ENCODE results near the gene BAIAP3. TPM values are rescaled to one million over a fixed set of nuclear protein-coding genes. Genes with fewer than 3 reads are reported as not detected.

Gene BAIAP3
- total and polyA plus RNA-seq, 10 of the 15 experiments (the other 5 are each of a cell fraction or from before 2014, with no cell fraction given), result 0.03 to 0.56 (median 0.17) TPM; not detected in 3

- no peak overlapping the region for H2AFZ ChIP-seq (ENCODE audit: control insufficient read depth, low read depth, low read length)
- in situ Hi-C loops (cut with MboI), result no loop called here
- H4K20me1 ChIP-seq (ENCODE audit: control insufficient read depth, insufficient read depth), result peaks cover 36% of the 10 kb centered on the region
- no peak for DNase-seq (ENCODE audit: low read depth, low spot score)
- H3K79me2 ChIP-seq (ENCODE audit: control insufficient read depth, insufficient read depth, low read length), result peaks cover 46% of the 10 kb centered on the region
- H3K27me3 ChIP-seq (replicated peaks in 1 of 2; ENCODE audit: control insufficient read depth in 2 of 2, insufficient read depth in 2 of 2, low read length in 1 of 2), result no peaks in the 10 kb centered on the region
- 88% methylated on average over 38 of the region's 46 CpGs for WGBS (ENCODE audit: insufficient coverage, insufficient replicate concordance, low lambda C conversion rate, missing lambda C conversion rate)
- ChIA-PET SMC1A (ENCODE audit: uncharacterized antibody, unreplicated experiment) (no interaction called here), RAD21 (ENCODE audit: unreplicated experiment) (no interaction called here), POLR2A (no interaction called here), CTCF (no interaction called here)
- no peaks in the 10 kb centered on the region for H3K9me3 ChIP-seq (replicated peaks; ENCODE audit: control insufficient read depth, insufficient read depth, low read length)
- H3K4me3 ChIP-seq, result no peak overlapping the region
- no peak overlapping the region for H3K4me2 ChIP-seq (ENCODE audit: control insufficient read depth, insufficient read depth)
- no peak overlapping the region for H3K27ac ChIP-seq (ENCODE audit: control insufficient read depth, insufficient read depth)
- H3K9ac ChIP-seq (ENCODE audit: control insufficient read depth, insufficient read depth, low read length), result no peak overlapping the region
- no peak for ATAC-seq
- H3K36me3 ChIP-seq (ENCODE audit: control insufficient read depth in 2 of 2, insufficient read depth in 2 of 2, low read length in 1 of 2), result peaks cover 40 to 62% of the 10 kb centered on the region in 2 experiments
- H3K4me1 ChIP-seq (ENCODE audit: control insufficient read depth, insufficient read depth, low read length), result peaks cover 7% of the 10 kb centered on the region
- peak; percentile 27; the same call in 1 of the 2 replicates for TF ChIP-seq POLR2AphosphoS5 (IDR thresholded peaks at IDR 0.05; ENCODE audit: low read length)
- TF ChIP-seq CUX1 (IDR thresholded peaks at IDR 0.05; ENCODE audit: insufficient replicate concordance, low read depth, low read length), result no peak
- TF ChIP-seq SRF (IDR thresholded peaks at IDR 0.05; ENCODE audit: low read depth in 2 of 2, low read length in 2 of 2), result no peak
- no peak for TF ChIP-seq EGR1 (IDR thresholded peaks at IDR 0.05; ENCODE audit: borderline replicate concordance in 1 of 2, low read depth in 2 of 2, low read length in 2 of 2)
- BruUV-seq (replicated peaks), result no TSS peak
- intact Hi-C loops (cut with micrococcal nuclease; ENCODE audit: unreplicated experiment), result no loop called here
- no peak for FAIRE-seq
These were observed 18.1 kb upstream of the BAIAP3 start for GRCh38 chr16:1315081-1316032.
